Measurements from ENCODE around the gene SETD1B.

The SETD1B gene

GRCh38 chr12:121776190-121777098 is 27.4 kb upstream of the SETD1B start:
- H3K9me3 ChIP-seq = no peaks in the 10 kb centered on the region
- H3K36me3 ChIP-seq = peaks cover 38% of the 10 kb centered on the region
- no peaks in the 10 kb centered on the region for H3K27me3 ChIP-seq
- peak; percentile 92 for TF ChIP-seq CTCF (IDR thresholded peaks at IDR 0.05)
- peaks cover 10 to 19% of the 10 kb centered on the region in 2 experiments for H3K4me1 ChIP-seq (ENCODE audit: control insufficient read depth in 1 of 2, insufficient read depth in 1 of 2, low read depth in 1 of 2, low read length in 1 of 2)
- peak overlapping the region; percentile 41 for H3K27ac ChIP-seq
- H3K4me3 ChIP-seq (ENCODE audit: low read depth in 1 of 2, low read length in 1 of 2) = peak overlapping the region in 1 of 2 experiments; percentile 28

GRCh38 chr12:121778567-121779421 is 25.0 kb upstream of the SETD1B start:
- Histone ChIP-seq H3K27ac (peak overlapping the region; percentile 36), H3K9me3 (no peaks in the 10 kb centered on the region), H3K36me3 (peaks cover 40% of the 10 kb centered on the region), H3K27me3 (no peaks in the 10 kb centered on the region), H3K4me3 (ENCODE audit: low read depth in 1 of 2, low read length in 1 of 2) (no peak overlapping the region), H3K4me1 (ENCODE audit: control insufficient read depth in 1 of 2, insufficient read depth in 1 of 2, low read depth in 1 of 2, low read length in 1 of 2) (peaks cover 14 to 23% of the 10 kb centered on the region in 2 experiments)
- no peak for TF ChIP-seq CTCF (IDR thresholded peaks at IDR 0.05)

GRCh38 chr12:121779422-121779895 is 24.4 kb upstream of the SETD1B start:
- TF ChIP-seq CTCF (IDR thresholded peaks at IDR 0.05) = no peak
- Histone ChIP-seq H3K27me3 (no peaks in the 10 kb centered on the region), H3K36me3 (peaks cover 40% of the 10 kb centered on the region), H3K9me3 (no peaks in the 10 kb centered on the region), H3K4me1 (ENCODE audit: control insufficient read depth in 1 of 2, insufficient read depth in 1 of 2, low read depth in 1 of 2, low read length in 1 of 2) (peaks cover 14 to 23% of the 10 kb centered on the region in 2 experiments), H3K4me3 (ENCODE audit: low read depth in 1 of 2, low read length in 1 of 2) (no peak overlapping the region), H3K27ac (no peak overlapping the region)

- TF ChIP-seq CTCF (IDR thresholded peaks at IDR 0.05) = no peak
- Histone ChIP-seq H3K4me1 (ENCODE audit: control insufficient read depth in 1 of 2, insufficient read depth in 1 of 2, low read depth in 1 of 2, low read length in 1 of 2) (peaks cover 14 to 23% of the 10 kb centered on the region in 2 experiments), H3K4me3 (ENCODE audit: low read depth in 1 of 2, low read length in 1 of 2) (no peak overlapping the region), H3K9me3 (no peaks in the 10 kb centered on the region), H3K36me3 (peaks cover 40% of the 10 kb centered on the region), H3K27ac (no peak overlapping the region), H3K27me3 (no peaks in the 10 kb centered on the region)
These were observed 23.4 kb upstream of the SETD1B start for GRCh38 chr12:121780429-121780828.

- TF ChIP-seq CTCF (IDR thresholded peaks at IDR 0.05) = no peak
- no peaks in the 10 kb centered on the region for H3K9me3 ChIP-seq
- H3K27me3 ChIP-seq = no peaks in the 10 kb centered on the region
- peaks cover 40% of the 10 kb centered on the region for H3K36me3 ChIP-seq
- peak overlapping the region; percentile 62 for H3K27ac ChIP-seq
- no peak overlapping the region for H3K4me3 ChIP-seq (ENCODE audit: low read depth in 1 of 2, low read length in 1 of 2)
- peaks cover 16 to 22% of the 10 kb centered on the region in 2 experiments for H3K4me1 ChIP-seq (ENCODE audit: control insufficient read depth in 1 of 2, insufficient read depth in 1 of 2, low read depth in 1 of 2, low read length in 1 of 2)
These were observed 22.3 kb upstream of the SETD1B start for GRCh38 chr12:121781484-121781997.

Measured in neutrophil (primary cell).